BE2C (cell line): ENCODE results near the gene FYCO1.

ENCODE experiments used
- DNase-seq: peaks from one replicate; pipeline ENCODE4 v3.0.0-alpha.2; 2020
- H3K27me3 ChIP-seq: fragments of 250-450 bp; sonication (Bioruptor Pico); 2 replicates; pipeline ENCODE4 v1.5.1; 2020; ENCODE audit warnings: mild to moderate bottlenecking
- H3K36me3 ChIP-seq: fragments of 250-450 bp; sonication (Bioruptor Pico); 2 replicates; pipeline ENCODE4 v1.5.1; 2020; ENCODE audit warnings: mild to moderate bottlenecking
- H3K4me1 ChIP-seq: fragments of 250-450 bp; sonication (Bioruptor Pico); 2 replicates; pipeline ENCODE4 v1.5.1; 2020
- H3K4me3 ChIP-seq: 2 replicates; pipeline ENCODE4 v1.5.1; 2011; ENCODE audit warnings: low read depth, low read length
- H3K9me3 ChIP-seq: fragments of 250-450 bp; sonication (Bioruptor Pico); 2 replicates; pipeline ENCODE4 v1.5.1; 2020
- CTCF ChIP-seq: IDR thresholded peaks from 2 replicates; pipeline ENCODE4 v1.5.1; 2012; ENCODE audit warnings: mild to moderate bottlenecking, low read depth, low read length

FYCO1 gene

GRCh38 chr3:45987368-45988291 is 8.0 kb downstream of the FYCO1 start:
- Histone ChIP-seq H3K36me3 (no peaks in the 10 kb centered on the region; the same call in 1 of the 2 replicates), H3K9me3 (no peaks in the 10 kb centered on the region), H3K4me1 (no peaks in the 10 kb centered on the region), H3K27me3 (no peaks in the 10 kb centered on the region), H3K4me3 (no peak overlapping the region)
- no peak for DNase-seq
- no peak for TF ChIP-seq CTCF

- Histone ChIP-seq H3K27me3 (no peaks in the 10 kb centered on the region), H3K9me3 (no peaks in the 10 kb centered on the region), H3K4me1 (no peaks in the 10 kb centered on the region), H3K36me3 (no peaks in the 10 kb centered on the region; the same call in 1 of the 2 replicates), H3K4me3 (no peak overlapping the region)
- TF ChIP-seq CTCF: no peak
- DNase-seq: no peak
Observed at GRCh38 chr3:45986303-45986982, 9.2 kb downstream of the FYCO1 start.

- H3K27me3 ChIP-seq: no peaks in the 10 kb centered on the region
- no peak overlapping the region for H3K4me3 ChIP-seq
- DNase-seq: no peak
- TF ChIP-seq CTCF: no peak
- H3K36me3 ChIP-seq: no peaks in the 10 kb centered on the region; the same call in 1 of the 2 replicates
- H3K9me3 ChIP-seq: no peaks in the 10 kb centered on the region
- H3K4me1 ChIP-seq: no peaks in the 10 kb centered on the region
Observed at GRCh38 chr3:45985532-45986302, 9.9 kb downstream of the FYCO1 start.

DNA sequence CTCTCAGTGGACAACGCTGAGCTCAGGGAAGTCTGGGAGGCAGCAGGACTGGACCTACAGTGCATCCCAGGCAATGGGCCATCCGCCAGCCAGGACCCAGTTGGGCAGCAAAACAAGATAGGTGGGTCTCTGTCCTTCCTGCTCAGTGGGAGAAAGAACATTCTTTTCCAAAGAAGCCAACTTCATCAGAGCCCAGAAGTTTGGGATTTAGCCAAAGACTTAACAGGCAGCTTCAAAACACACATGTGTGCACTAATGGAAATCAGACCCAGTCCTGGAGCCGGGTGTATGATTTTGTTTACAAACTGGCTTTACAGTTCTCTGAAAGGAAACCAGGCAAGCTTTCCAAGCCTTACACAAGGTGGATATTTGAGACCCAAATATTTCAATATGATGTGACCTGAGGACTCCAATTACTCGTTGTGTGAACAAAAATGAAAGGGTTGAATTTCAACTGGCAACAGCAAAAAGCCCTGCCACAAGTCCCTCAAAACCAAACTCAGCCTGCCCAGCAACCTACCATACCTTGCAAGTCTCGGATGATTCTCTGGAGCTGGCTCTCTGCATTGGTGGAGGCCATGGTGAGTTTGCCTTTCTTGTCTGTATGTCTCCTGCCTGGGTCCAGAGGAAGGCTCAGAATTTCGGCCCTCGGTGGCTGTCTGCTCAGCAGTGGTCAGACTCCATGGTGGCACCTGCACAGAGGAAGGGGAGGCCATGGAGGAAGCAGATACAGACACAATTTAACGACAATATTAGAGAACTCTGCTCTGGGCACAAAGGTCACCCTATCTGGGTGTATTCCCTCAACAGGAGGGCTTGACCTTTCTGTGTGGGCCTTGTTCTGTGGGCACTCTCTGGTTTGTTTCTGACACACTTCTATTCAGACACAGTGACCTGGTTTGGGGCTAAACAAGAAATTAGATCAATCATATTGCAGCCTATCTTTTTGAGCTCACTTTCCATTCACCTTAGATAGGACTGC is 11.0 kb downstream of the FYCO1 start:
- DNase-seq: no peak
- Histone ChIP-seq H3K4me3 (no peak overlapping the region), H3K27me3 (no peaks in the 10 kb centered on the region), H3K9me3 (no peaks in the 10 kb centered on the region), H3K4me1 (no peaks in the 10 kb centered on the region), H3K36me3 (no peaks in the 10 kb centered on the region; the same call in 1 of the 2 replicates)
- no peak for TF ChIP-seq CTCF

DNA sequence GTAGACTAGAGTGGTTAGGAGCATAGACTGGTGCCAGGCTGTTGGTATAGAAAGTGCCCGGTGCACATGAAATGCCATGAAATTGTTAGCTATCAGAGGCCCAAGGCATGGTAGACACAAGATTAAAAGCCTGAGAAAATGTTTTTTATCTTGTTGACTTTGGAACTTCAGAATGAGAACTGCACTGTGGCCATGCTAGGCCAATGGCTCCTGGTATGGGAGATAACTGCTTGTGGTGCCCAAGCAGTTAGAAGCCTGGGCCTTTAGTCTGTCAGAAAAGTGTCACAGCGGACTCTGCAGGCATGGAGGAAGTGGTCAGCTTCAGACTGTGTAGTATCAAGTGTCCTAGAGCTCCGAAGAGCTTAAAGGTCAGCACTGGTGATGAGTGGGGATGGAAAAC is 11.9 kb downstream of the FYCO1 start:
- no peak for DNase-seq
- no peaks in the 10 kb centered on the region for H3K4me1 ChIP-seq
- no peak overlapping the region for H3K4me3 ChIP-seq
- H3K27me3 ChIP-seq: no peaks in the 10 kb centered on the region
- H3K36me3 ChIP-seq: no peaks in the 10 kb centered on the region; the same call in 1 of the 2 replicates
- no peaks in the 10 kb centered on the region for H3K9me3 ChIP-seq
- TF ChIP-seq CTCF: no peak
